ENCODE results near the gene BBS9.
"Not testable (repeated sequence)": the region's sequence is repeated elsewhere in the genome, so short reads cannot be mapped to it uniquely, and the experiment has no call there.

Gene BBS9

GRCh38 chr7:33248671-33249070 lies 119.3 kb downstream of the BBS9 start:
- no peak overlapping the region for H3K4me3 ChIP-seq (ENCODE audit: low read depth, low read length)
- no peak for TF ChIP-seq CTCF (IDR thresholded peaks at IDR 0.05; ENCODE audit: low read depth, low read length)
- in situ Hi-C loops (cut with HindIII; ENCODE audit: low sequenced_read_pairs), result no loop called here
- peak; percentile 22 for DNase-seq (ENCODE audit: low read depth, low spot score)

GRCh38 chr7:33250421-33250871 lies 121.1 kb downstream of the BBS9 start:
- no peak for TF ChIP-seq CTCF (IDR thresholded peaks at IDR 0.05; ENCODE audit: low read depth, low read length)
- H3K4me3 ChIP-seq (ENCODE audit: low read depth, low read length), result no peak overlapping the region
- DNase-seq (ENCODE audit: low read depth, low spot score), result peak; percentile 66
- in situ Hi-C loops (cut with HindIII; ENCODE audit: low sequenced_read_pairs), result no loop called here

GRCh38 chr7:33251301-33251700 lies 121.9 kb downstream of the BBS9 start:
- H3K4me3 ChIP-seq (ENCODE audit: low read depth, low read length), result no peak overlapping the region
- TF ChIP-seq CTCF (IDR thresholded peaks at IDR 0.05; ENCODE audit: low read depth, low read length), result no peak
- DNase-seq (ENCODE audit: low read depth, low spot score), result no peak
- in situ Hi-C loops (cut with HindIII; ENCODE audit: low sequenced_read_pairs), result no loop called here

GRCh38 chr7:33258491-33258951 lies 129.2 kb downstream of the BBS9 start:
- H3K4me3 ChIP-seq (ENCODE audit: low read depth, low read length), result no peak overlapping the region
- DNase-seq (ENCODE audit: low read depth, low spot score), result no peak
- no peak for TF ChIP-seq CTCF (IDR thresholded peaks at IDR 0.05; ENCODE audit: low read depth, low read length)
- in situ Hi-C loops (cut with HindIII; ENCODE audit: low sequenced_read_pairs), result no loop called here

GRCh38 chr7:33261585-33261984 lies 132.2 kb downstream of the BBS9 start:
- in situ Hi-C loops (cut with HindIII; ENCODE audit: low sequenced_read_pairs), result no loop called here
- DNase-seq (ENCODE audit: low read depth, low spot score), result peak; percentile 51
- no peak overlapping the region for H3K4me3 ChIP-seq (ENCODE audit: low read depth, low read length)
- no peak for TF ChIP-seq CTCF (IDR thresholded peaks at IDR 0.05; ENCODE audit: low read depth, low read length)

- DNase-seq (ENCODE audit: low read depth, low spot score), result no peak
- no peak for TF ChIP-seq CTCF (IDR thresholded peaks at IDR 0.05; ENCODE audit: low read depth, low read length)
- H3K4me3 ChIP-seq (ENCODE audit: low read depth, low read length), result no peak overlapping the region
- in situ Hi-C loops (cut with HindIII; ENCODE audit: low sequenced_read_pairs), result no loop called here
These were observed 133.1 kb downstream of the BBS9 start for GRCh38 chr7:33262476-33262875.

- in situ Hi-C loops (cut with HindIII; ENCODE audit: low sequenced_read_pairs), result not testable (repeated sequence)
These were observed 142.5 kb downstream of the BBS9 start for GRCh38 chr7:33271839-33272371.

More at GRCh38 chr7:33271839-33272371, 142.5 kb downstream of the BBS9 start:
- DNase-seq (ENCODE audit: low read depth, low spot score); H3K4me3 ChIP-seq (ENCODE audit: low read depth, low read length): not testable (repeated sequence)

All from astrocyte of the spinal cord (primary cell).